ENCODE data around the gene FAM120C. TPM values are rescaled to one million over a fixed set of nuclear protein-coding genes. Genes with fewer than 3 reads are reported as not detected.

FAM120C gene
- total RNA-seq, 2 donors from 2014 or later: 10.5 to 14.9 TPM

- 43% methylated on average over 4 of the region's 4 CpGs for WGBS
- no peak for TF ChIP-seq POLR2AphosphoS5 (IDR thresholded peaks at IDR 0.05)
- TF ChIP-seq POLR2A (IDR thresholded peaks at IDR 0.05): no peak
- no peak for TF ChIP-seq CTCF (IDR thresholded peaks at IDR 0.05)
- intact Hi-C loops (cut with DNase I): no loop called here
Observed at GRCh38 chrX:54166915-54167314, 16.1 kb downstream of the FAM120C start.

DNA sequence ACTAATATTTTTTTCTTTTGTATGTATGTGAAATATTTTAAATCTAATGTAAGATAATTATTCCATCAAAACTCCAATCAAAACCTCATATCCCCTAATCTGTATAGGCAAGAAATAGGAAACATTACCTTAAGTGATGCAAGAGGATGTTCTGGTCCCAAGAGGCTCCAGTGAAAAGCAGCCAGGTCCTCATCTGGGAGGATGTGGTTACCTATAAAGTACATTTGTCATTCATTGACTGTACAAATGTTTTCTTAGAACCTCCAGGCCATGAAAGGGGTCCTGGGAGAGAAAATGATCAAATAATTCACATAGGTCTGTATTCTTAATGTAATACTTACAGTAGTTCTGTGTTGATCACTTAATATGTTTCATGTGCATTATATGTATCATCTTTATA lies 25.5 kb downstream of the FAM120C start:
- intact Hi-C loops (cut with DNase I): no loop called here
- H3K27me3 ChIP-seq (replicated peaks; ENCODE audit: insufficient read depth): no peaks in the 10 kb centered on the region
- no peaks in the 10 kb centered on the region for H3K36me3 ChIP-seq
- H3K9me3 ChIP-seq: no peaks in the 10 kb centered on the region
- DNase-seq (ENCODE audit: low spot score): no peak
- no peak overlapping the region for H3K4me3 ChIP-seq
- H3K4me1 ChIP-seq (replicated peaks): no peaks in the 10 kb centered on the region
- no peak overlapping the region for H3K27ac ChIP-seq
- TF ChIP-seq CTCF (IDR thresholded peaks at IDR 0.05): no peak
- no peak for TF ChIP-seq POLR2A (IDR thresholded peaks at IDR 0.05)
- no peak for TF ChIP-seq POLR2AphosphoS5 (IDR thresholded peaks at IDR 0.05)

More at GRCh38 chrX:54166915-54167314, 16.1 kb downstream of the FAM120C start:
- Histone ChIP-seq H3K4me3 (no peak overlapping the region), H3K36me3 (no peaks in the 10 kb centered on the region), H3K4me1 (replicated peaks) (no peaks in the 10 kb centered on the region), H3K9me3 (no peaks in the 10 kb centered on the region), H3K27ac (no peak overlapping the region), H3K27me3 (replicated peaks; ENCODE audit: insufficient read depth) (no peaks in the 10 kb centered on the region)
- DNase-seq (ENCODE audit: low spot score): no peak

- no peak overlapping the region for H3K4me3 ChIP-seq
- H3K36me3 ChIP-seq: no peaks in the 10 kb centered on the region
- no peaks in the 10 kb centered on the region for H3K27me3 ChIP-seq (replicated peaks; ENCODE audit: insufficient read depth)
- H3K9me3 ChIP-seq: no peaks in the 10 kb centered on the region
- no peak overlapping the region for H3K27ac ChIP-seq
- intact Hi-C loops (cut with DNase I): no loop called here
- 80% methylated on average over 2 of the region's 2 CpGs for WGBS
- no peak for DNase-seq (ENCODE audit: low spot score)
- no peaks in the 10 kb centered on the region for H3K4me1 ChIP-seq (replicated peaks)
- no peak for TF ChIP-seq POLR2AphosphoS5 (IDR thresholded peaks at IDR 0.05)
Observed at GRCh38 chrX:54134269-54134668, 48.8 kb downstream of the FAM120C start.

GRCh38 chrX:54116391-54116790 lies 66.7 kb downstream of the FAM120C start:
- 91% methylated on average over 7 of the region's 7 CpGs for WGBS
- no peak for DNase-seq (ENCODE audit: low spot score)
- no peaks in the 10 kb centered on the region for H3K36me3 ChIP-seq
- H3K4me3 ChIP-seq: no peak overlapping the region
- intact Hi-C loops (cut with DNase I): no loop called here
- no peak overlapping the region for H3K27ac ChIP-seq
- H3K9me3 ChIP-seq: no peaks in the 10 kb centered on the region
- TF ChIP-seq POLR2A (IDR thresholded peaks at IDR 0.05) (no peak), CTCF (IDR thresholded peaks at IDR 0.05) (no peak), POLR2AphosphoS5 (IDR thresholded peaks at IDR 0.05) (no peak)
- H3K4me1 ChIP-seq (replicated peaks): no peaks in the 10 kb centered on the region
- H3K27me3 ChIP-seq (replicated peaks; ENCODE audit: insufficient read depth): no peaks in the 10 kb centered on the region

GRCh38 chrX:54093571-54093970 lies 89.5 kb downstream of the FAM120C start:
- H3K4me3 ChIP-seq: no peak overlapping the region

More at GRCh38 chrX:54093571-54093970, 89.5 kb downstream of the FAM120C start:
- Histone ChIP-seq H3K9me3 (no peaks in the 10 kb centered on the region), H3K36me3 (no peaks in the 10 kb centered on the region), H3K4me1 (replicated peaks) (no peaks in the 10 kb centered on the region), H3K27me3 (replicated peaks; ENCODE audit: insufficient read depth) (no peaks in the 10 kb centered on the region), H3K27ac (no peak overlapping the region)
- TF ChIP-seq POLR2A (IDR thresholded peaks at IDR 0.05) (no peak), CTCF (IDR thresholded peaks at IDR 0.05) (no peak), POLR2AphosphoS5 (IDR thresholded peaks at IDR 0.05) (no peak)
- WGBS: 36% methylated on average over 2 of the region's 2 CpGs
- intact Hi-C loops (cut with DNase I): no loop called here
- DNase-seq (ENCODE audit: low spot score): no peak

All from prostate gland (tissue), 2 donors.